Lower lobe of right lung (tissue), 2 donors: Measurements from ENCODE around the gene NDUFA3. TPM values are rescaled to one million over a fixed set of nuclear protein-coding genes. Genes with fewer than 3 reads are reported as not detected.
"Not testable (repeated sequence)": the region's sequence is repeated elsewhere in the genome, so short reads cannot be mapped to it uniquely, and the experiment has no call there.

Source experiments
- ATAC-seq, 2 donors: fragments of 200-7000 bp; cut with Tn5 transposase; one replicate each; pipeline ENCODE4 v1.9.1; 2020 to 2022; ENCODE audit warnings: mild to moderate bottlenecking in 2 of 2, moderate library complexity in 2 of 2
- DNase-seq: peaks from one replicate; pipeline ENCODE4 v3.0.0-alpha.2; 2020
- H3K27ac ChIP-seq: fragments of 200-600 bp; one replicate; pipeline ENCODE4 v1.8.0; 2022
- H3K27me3 ChIP-seq: fragments of 200-600 bp; one replicate; pipeline ENCODE4 v1.8.0; 2022; ENCODE audit warnings: low read depth
- H3K36me3 ChIP-seq: fragments of 200-600 bp; one replicate; pipeline ENCODE4 v1.8.0; 2022; ENCODE audit warnings: mild to moderate bottlenecking
- H3K4me1 ChIP-seq: fragments of 200-600 bp; one replicate; pipeline ENCODE4 v1.8.0; 2022
- H3K4me3 ChIP-seq: fragments of 200-600 bp; one replicate; pipeline ENCODE4 v1.8.0; 2022; ENCODE audit warnings: mild to moderate bottlenecking
- H3K9me3 ChIP-seq: fragments of 200-600 bp; one replicate; pipeline ENCODE4 v1.8.0; 2022
- CTCF ChIP-seq: fragments of 200-600 bp; IDR thresholded peaks from one replicate; pipeline ENCODE4 v1.8.0; 2022; ENCODE audit warnings: antibody characterized with exemption, mild to moderate bottlenecking
- intact Hi-C: fragments of 100-400 bp; cut with DNase I; formaldehyde crosslinking; loops from one replicate; pipeline ENCODE4 v1.11.0; 2022
- total RNA-seq: library from RNA; stranded (reverse); fragmentation: NEBNext Ultra II Directional; extraction: Animal tissue kit (Norgen Biotek cat#: 25700); gene quantifications from one replicate; pipeline ENCODE4 v1.2.1, GENCODE V29; 2021
- donor health status: DM: no; HTN: yes; CAD: no; lungs with severe emphysema.

NDUFA3 gene
- total RNA-seq, 1 donor from 2014 or later: 119 TPM

- DNase-seq: no peak
- intact Hi-C loops: no loop called here
- no peak overlapping the region for H3K27ac ChIP-seq
These were observed 7.4 kb upstream of the NDUFA3 start for GRCh38 chr19:54095136-54095858.

GRCh38 chr19:54095859-54096616 is 6.6 kb upstream of the NDUFA3 start:
- H3K4me1 ChIP-seq, H3K27ac ChIP-seq, intact Hi-C loops, H3K9me3 ChIP-seq, H3K36me3 ChIP-seq: not testable (repeated sequence)
- peak; percentile 73 for DNase-seq
- Histone ChIP-seq H3K4me3 (peak overlapping the region; percentile 36), H3K27me3 (peaks cover 23% of the 10 kb centered on the region)
- ATAC-seq: peak; percentile 69 to 78

More at GRCh38 chr19:54095136-54095858, 7.4 kb upstream of the NDUFA3 start:
- TF ChIP-seq CTCF: no peak
- Histone ChIP-seq H3K4me1 (peaks cover 6% of the 10 kb centered on the region), H3K4me3 (peak overlapping the region; percentile 36), H3K9me3 (no peaks in the 10 kb centered on the region), H3K27me3 (peaks cover 24% of the 10 kb centered on the region), H3K36me3 (no peaks in the 10 kb centered on the region)
- peak in 1 of 2 donors; percentile 12 for ATAC-seq

- peaks cover 23% of the 10 kb centered on the region for H3K27me3 ChIP-seq
- no peak overlapping the region for H3K27ac ChIP-seq
- no peak for DNase-seq
- no peaks in the 10 kb centered on the region for H3K36me3 ChIP-seq
- peak overlapping the region; percentile 31 for H3K4me3 ChIP-seq
- intact Hi-C loops: no loop called here
- no peak for TF ChIP-seq CTCF
- peak in 1 of 2 donors; percentile 22 for ATAC-seq
- peaks cover 6% of the 10 kb centered on the region for H3K4me1 ChIP-seq
- no peaks in the 10 kb centered on the region for H3K9me3 ChIP-seq
These were observed 6.0 kb upstream of the NDUFA3 start for GRCh38 chr19:54096617-54097106.

- TF ChIP-seq CTCF: no peak
- Histone ChIP-seq H3K36me3 (no peaks in the 10 kb centered on the region), H3K4me1 (peaks cover 17% of the 10 kb centered on the region), H3K27ac (no peak overlapping the region), H3K4me3 (peak overlapping the region; percentile 41), H3K9me3 (no peaks in the 10 kb centered on the region), H3K27me3 (peaks cover 15% of the 10 kb centered on the region)
- intact Hi-C loops: no loop called here
- DNase-seq (no peak), ATAC-seq (no peak)
These were observed 3.3 kb upstream of the NDUFA3 start for GRCh38 chr19:54099190-54099902.

GRCh38 chr19:54099903-54100255 is 2.8 kb upstream of the NDUFA3 start:
- Histone ChIP-seq H3K4me1 (peaks cover 17% of the 10 kb centered on the region), H3K27ac (peak overlapping the region; percentile 56), H3K4me3 (peak overlapping the region; percentile 41)
- intact Hi-C loops, DNase-seq, ATAC-seq, H3K9me3 ChIP-seq, H3K36me3 ChIP-seq, H3K27me3 ChIP-seq: not testable (repeated sequence)

GRCh38 chr19:54100561-54100960 is 2.1 kb upstream of the NDUFA3 start, which contains the start of gene OSCAR:
Gene OSCAR, minus strand, starts transcription at chr19:54100803. Its CDS starts 11 bp downstream, at chr19:54100792.
- TF ChIP-seq CTCF: no peak
- H3K36me3 ChIP-seq: peaks cover 3% of the 10 kb centered on the region
- H3K4me3 ChIP-seq: peak within 1 kb of the TSS; percentile 41
- peak; percentile 17 to 41 for ATAC-seq
- intact Hi-C loops: no loop called here
- H3K27ac ChIP-seq: peak within 1 kb of the TSS; percentile 56
- H3K27me3 ChIP-seq: peaks cover 6% of the 10 kb centered on the region
- H3K4me1 ChIP-seq: peaks cover 16% of the 10 kb centered on the region
- peak; percentile 66 for DNase-seq
- no peaks in the 10 kb centered on the region for H3K9me3 ChIP-seq
